ENCODE measurements around the gene KLF13.
A peak's percentile ranks its signal among the peaks of the same experiment; 100 is the strongest.

Gene KLF13

DNA sequence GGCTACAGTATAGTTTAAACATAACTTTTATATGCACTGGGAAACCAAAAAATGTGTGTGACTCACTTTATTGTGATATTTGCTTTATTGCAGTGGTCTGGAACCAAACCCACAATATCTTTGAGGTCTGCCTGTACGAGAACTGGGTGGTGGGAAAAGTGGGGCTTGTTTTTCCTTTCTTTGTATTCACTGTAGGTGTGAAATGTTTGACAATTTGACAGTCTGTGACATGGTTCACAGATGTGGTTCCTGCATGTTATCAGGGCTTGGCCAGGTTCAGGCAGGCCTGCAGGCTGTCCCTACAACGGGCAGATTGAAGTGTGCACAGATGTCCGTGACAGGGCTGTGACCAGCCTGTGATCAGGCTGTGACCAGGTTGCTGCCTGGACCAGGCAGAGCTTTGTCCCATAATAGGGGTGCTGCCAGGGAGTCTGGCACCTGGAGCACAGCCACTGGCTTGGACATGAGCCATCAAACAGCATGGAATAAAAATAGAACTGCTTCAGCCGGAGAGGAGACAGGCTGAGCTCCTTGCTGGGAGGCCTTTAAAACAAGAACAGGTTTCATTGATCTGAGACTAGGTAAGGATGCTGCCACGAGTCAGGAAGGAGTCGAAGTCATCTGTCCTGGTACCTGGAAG lies 61.0 kb downstream of the KLF13 start:
- DNase-seq = no peak

DNA sequence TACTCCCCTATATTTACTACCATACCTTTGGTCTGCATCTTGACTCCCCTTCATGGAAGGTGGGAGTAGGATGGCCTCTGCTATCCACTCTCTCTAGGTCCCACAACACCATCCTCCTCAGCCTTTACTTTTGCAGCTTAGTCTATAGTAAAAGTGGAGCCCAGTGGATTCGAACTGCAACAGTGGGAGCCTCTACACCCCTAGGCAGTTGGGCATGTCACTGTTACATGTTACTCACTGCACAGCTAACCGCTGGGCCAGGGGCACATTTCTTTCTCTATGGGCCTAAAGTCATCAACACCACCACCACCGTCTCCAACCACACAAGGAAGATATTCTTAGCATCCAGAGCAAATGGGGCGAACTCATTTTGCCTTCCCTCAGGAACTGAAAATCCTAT lies 62.9 kb downstream of the KLF13 start:
- no peak for DNase-seq

DNA sequence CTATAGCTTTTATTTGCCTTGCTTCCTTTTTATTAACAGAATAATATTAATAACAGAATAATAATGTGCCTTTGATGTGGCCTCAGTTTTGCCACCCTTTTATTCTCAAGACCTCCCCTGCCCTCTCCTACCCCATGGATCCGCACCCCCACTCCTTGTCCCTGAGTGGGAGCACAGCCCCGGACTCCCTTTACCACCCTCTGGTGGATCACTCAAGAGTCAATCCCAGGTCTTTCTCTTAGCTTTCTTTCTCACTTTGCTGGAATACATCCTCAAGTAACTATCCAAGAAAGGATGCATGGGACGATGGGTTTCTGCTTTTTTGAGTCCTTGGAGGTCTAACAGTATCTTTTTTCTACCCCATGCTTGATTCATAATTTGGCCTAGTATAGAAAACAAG lies 63.4 kb downstream of the KLF13 start:
- no peak for DNase-seq

GRCh38 chr15:31390777-31391486 lies 64.3 kb downstream of the KLF13 start:
- DNase-seq = no peak

- peak; percentile 41 for DNase-seq
Observed at GRCh38 chr15:31391687-31392671, 65.3 kb downstream of the KLF13 start.

DNA sequence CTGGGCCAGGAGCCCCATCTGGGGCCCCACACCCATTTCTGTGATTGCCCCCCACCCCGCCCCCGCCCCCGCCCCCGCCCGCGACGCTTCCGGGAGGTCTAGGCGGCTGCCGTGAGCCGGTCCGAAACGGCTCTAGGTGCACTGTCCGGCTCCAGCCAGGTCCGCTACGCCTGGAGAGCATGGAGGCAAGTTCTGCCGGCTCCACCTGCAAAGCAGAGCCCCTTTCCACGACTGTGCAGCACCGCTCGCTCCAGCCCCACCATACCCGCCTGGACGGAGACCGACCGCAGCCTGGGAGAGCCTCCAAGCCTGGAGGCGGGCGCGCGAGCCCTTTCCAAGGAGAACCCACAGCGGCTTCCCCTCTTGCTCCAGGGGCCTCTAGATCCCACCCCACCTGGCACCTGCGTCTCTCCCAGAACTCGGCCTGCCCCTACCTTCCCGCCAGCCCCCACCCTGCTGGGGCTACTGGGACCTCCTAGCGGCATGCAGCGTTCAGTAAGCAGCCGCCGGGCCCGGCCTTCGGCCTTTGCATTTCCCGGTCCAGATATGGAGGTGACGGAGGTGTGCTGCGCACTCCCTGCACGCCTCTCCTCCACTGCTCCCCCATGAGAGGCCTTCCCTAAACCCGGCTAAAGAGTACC lies 66.2 kb downstream of the KLF13 start:
- no peak for DNase-seq

GRCh38 chr15:31393444-31394091 lies 66.9 kb downstream of the KLF13 start:
- no peak for DNase-seq

- peak; percentile 77 for DNase-seq
Observed at GRCh38 chr15:31396881-31397560, 70.4 kb downstream of the KLF13 start.

DNA sequence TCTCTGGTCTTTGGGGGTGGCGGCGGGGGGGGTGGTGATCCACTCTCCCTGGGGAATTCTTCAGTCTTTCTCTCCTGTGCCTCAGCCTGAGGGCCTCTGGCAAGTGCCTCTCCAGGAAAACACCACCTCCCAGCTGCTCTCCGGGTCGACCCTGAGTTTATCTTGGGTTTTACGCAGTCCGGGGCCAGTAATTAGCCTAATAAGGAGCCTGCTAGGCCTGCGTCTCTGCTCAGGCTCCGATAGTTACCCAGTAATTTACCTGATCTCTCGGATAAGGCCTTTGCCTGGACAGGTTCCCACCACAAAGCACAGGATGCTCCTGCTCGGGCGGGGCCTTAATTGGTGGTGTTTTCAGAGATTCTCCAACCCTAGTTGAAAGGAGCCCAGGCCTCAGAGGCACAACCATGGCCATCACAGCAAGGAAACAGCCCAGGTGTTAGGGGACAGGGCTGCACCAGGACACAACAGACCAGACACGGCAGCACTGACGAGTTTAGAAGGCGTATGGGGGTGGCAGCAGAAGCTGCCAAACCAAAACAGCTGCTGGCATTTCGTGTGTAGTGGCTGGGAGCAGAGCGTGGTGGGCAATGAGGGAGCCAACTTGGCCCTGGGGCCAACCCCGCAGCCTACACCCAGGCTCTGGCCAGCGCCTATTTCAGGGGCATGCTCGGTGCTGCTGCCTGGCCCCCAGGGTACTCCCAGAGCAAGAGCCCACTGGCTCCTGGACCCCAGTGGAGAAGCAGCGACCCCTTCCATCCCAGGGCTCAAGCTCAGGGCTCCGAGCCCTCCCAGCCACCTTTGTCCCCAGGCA lies 71.4 kb downstream of the KLF13 start:
- DNase-seq = no peak

GRCh38 chr15:31398677-31399301 lies 72.2 kb downstream of the KLF13 start:
- no peak for DNase-seq

GRCh38 chr15:31399544-31400171 lies 73.0 kb downstream of the KLF13 start:
- no peak for DNase-seq

DNA sequence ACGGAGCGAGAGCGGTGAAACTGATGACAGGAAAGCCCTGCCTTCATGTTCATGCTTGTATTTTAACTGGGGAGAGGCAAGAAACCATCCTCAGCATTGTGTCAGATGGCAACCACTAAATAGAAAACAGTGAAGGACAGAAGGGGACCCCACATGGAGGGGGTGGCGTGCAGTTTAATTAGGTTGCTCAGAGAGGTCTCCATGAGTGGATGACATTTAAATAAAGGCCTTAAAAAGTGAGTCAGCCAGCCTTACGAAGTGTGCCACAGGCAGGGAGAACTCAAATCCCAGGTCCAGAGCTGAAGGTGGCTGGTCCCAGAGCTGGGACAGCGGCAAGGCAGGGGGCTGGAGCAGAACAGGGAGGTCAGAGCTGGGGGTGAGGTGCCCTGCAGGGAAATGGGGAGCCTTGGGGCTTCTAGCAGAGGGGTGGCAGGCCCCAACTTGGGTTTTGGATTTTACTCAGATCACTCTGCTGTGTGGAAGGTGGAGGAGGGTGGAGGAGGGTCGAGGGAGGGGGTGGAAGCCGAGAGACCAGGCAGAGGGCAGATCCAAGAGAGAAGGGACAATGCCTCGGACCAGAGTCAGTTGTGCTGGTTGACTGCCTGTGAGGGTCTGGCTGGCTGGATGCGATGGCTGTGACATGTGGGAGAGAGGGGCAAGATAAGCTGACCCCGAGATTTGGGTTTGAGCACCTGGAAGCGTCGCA lies 73.7 kb downstream of the KLF13 start:
- no peak for DNase-seq

DNA sequence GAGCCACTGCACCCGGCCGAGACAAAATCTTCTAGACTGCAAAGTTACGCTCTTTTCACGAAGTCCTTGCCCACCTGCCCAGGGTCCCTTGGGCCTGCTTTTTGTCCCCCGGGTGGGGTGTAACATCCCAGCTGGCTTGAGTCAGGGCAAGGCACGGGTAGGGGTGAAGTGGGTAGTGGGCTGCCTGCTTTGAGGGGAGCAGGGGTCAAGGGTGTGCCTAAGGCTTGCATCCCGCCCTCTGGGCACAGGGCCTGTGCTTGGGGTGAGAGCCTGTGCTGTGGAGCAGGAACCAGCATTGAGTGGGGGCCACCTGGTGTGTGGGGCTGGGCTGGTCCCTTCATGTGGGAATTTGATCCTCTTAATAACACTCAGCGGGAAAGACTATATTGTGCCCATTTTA lies 74.6 kb downstream of the KLF13 start:
- no peak for DNase-seq

- no peak for DNase-seq
Observed at GRCh38 chr15:31402003-31402402, 75.4 kb downstream of the KLF13 start.

DNA sequence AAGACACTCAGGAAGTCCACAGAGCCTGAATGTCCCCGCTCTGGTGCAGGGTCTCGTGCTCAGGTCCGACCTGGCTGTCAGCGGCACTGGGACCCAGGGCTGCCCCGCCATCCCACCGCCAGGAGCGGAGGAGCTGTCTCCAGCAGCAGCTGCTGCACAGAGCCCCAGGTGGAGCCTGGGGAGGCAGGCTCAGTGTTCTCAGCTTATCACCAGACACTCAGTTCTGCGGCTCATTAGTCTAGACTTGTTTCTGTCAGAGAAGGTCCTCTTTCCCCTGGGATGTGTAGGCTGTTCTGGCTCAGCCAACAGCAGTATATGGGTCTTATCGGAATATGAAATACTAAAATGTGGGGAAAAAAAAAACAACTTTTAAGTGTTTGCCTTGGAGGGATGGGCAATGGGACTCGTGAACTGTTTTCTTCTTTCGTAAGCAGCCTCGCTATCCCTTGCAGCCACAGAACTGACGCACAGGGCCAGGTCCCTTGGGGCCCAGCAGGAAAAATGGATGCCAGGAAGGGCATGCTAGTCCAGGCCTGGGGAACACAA lies 75.9 kb downstream of the KLF13 start:
- DNase-seq = peak; percentile 60

GRCh38 chr15:31403096-31403495 lies 76.5 kb downstream of the KLF13 start:
- DNase-seq = no peak

DNA sequence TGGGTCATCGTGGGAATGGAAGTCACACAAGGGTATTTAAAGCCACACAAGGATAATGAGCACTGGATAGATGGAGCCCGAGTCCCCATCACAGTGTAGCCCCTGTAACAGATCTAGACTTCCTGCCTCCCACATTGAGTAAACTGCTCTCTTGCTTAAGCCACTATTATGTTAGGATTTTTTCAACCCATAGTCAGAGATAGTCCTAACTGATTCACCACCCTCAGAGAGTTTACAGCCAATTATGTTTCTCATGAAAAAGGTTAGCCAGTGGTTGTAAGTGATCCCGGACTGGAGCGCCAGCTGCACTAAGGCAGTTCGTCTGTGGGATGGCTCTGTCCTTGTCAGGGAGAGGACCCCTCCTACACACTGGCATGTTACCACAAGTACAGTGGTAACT lies 77.0 kb downstream of the KLF13 start:
- DNase-seq = no peak

DNA sequence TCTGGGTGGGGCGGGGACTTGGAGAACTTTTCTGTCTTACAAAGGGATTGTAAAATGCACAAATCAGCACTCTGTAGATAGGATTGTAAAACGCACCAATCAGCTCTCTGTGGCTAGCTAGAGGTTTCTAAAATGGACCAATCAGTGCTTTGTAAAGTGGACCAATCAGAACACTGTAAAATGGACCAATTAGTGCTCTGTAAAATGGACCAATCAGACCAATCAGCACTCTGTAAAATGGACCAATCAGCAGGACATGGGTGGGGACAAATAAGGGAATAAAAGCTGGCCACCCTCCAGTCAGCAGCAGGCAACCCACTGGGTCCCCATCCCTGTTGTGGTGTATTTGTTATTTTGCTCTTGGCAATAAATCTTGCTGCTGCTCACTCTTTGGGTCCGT lies 77.7 kb downstream of the KLF13 start:
- no peak for DNase-seq
